Glomerular visceral epithelial cell (primary cell): ENCODE data around the gene UTP25.
"Not testable (repeated sequence)": the region's sequence is repeated elsewhere in the genome, so short reads cannot be mapped to it uniquely, and the experiment has no call there.

Source experiments
- DNase-seq: peaks from one replicate; pipeline ENCODE4 v3.0.0-alpha.2; 2016; ENCODE audit errors: extremely low spot score

Gene UTP25

GRCh38 chr1:209871430-209871829 lies 43.7 kb downstream of the UTP25 start:
- DNase-seq = no peak

GRCh38 chr1:209873067-209873799 lies 45.5 kb downstream of the UTP25 start:
- peak; percentile 70 for DNase-seq

GRCh38 chr1:209875515-209875914 lies 47.7 kb downstream of the UTP25 start:
- DNase-seq = peak; percentile 81

GRCh38 chr1:209876078-209876800 lies 48.5 kb downstream of the UTP25 start:
- DNase-seq = no peak

GRCh38 chr1:209877087-209877764 lies 49.5 kb downstream of the UTP25 start:
- DNase-seq = no peak

GRCh38 chr1:209878964-209879363 lies 51.2 kb downstream of the UTP25 start:
- DNase-seq = no peak

DNA sequence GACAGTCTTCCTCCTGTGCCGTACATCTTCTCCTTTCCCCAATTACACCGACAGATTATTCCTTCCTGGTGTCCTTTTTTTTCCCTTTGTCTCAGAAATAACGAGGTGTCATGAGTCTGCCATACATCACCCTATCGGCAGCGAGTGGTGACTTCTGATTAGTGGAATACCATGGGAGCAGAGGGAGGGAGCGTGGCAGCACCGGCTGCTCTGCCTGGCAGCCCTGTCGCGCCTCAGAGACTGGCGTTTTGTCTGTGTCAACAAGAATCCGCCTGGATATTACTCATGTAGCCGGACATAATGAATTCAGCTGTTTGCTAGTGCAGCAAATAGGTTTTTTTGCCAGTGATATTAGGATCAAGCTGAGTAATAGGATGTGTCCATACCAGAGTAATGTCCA lies 51.8 kb downstream of the UTP25 start:
- DNase-seq = peak; percentile 67

- no peak for DNase-seq
These were observed 52.3 kb downstream of the UTP25 start for GRCh38 chr1:209880031-209880430.

DNA sequence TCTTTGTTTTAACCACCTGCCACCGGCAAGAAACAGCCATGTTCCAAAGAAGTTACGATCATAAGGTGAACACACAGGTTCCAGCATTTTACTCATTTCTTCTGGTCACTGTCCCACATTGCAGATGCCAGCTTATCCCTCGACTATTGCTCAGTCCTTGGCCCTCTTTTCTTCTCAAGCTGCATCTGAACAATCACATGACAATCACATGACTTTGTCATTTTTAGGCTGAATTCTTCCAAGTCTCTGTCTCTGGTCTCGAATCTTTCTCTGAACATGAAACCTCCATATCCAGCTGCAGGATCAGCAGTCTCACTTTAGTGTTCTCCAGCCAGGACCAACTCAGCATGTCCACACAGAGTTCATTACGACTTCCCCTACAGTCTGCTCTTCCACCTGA lies 53.8 kb downstream of the UTP25 start:
- DNase-seq = no peak

GRCh38 chr1:209882286-209882685 lies 54.5 kb downstream of the UTP25 start:
- no peak for DNase-seq

- no peak for DNase-seq
These were observed 55.2 kb downstream of the UTP25 start for GRCh38 chr1:209882942-209883340.

DNA sequence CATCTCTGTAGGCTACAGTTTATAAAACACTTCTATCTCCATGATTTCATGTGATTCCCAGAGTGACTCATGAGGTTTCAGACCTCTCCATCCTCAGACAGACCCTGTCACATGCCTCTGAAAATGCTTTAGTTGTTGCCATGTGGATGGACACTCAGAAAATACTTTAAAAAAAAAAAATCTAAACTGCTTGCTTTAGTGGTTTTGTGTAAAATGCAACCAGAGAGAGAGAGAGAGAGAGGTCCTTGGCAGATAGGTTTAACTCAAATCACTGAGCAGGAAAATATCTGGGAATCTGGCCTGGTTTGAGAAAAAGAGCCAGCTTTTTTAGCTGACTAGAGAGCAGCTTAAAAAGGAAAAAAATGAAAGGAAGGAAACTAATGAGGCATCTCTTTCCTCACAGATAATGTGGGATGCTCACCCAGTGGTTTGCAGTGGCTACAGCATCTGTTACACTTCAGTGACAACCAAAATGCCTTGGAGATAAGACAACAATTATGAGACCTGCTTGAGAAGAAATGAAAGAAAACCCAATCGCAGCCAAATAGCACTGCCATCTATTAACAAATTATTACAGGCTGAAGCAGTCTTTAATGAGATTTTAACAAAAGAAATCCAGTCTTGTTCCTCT lies 55.7 kb downstream of the UTP25 start:
- peak; percentile 90 for DNase-seq

- DNase-seq = peak; percentile 74
These were observed 56.5 kb downstream of the UTP25 start for GRCh38 chr1:209884249-209884648.

DNA sequence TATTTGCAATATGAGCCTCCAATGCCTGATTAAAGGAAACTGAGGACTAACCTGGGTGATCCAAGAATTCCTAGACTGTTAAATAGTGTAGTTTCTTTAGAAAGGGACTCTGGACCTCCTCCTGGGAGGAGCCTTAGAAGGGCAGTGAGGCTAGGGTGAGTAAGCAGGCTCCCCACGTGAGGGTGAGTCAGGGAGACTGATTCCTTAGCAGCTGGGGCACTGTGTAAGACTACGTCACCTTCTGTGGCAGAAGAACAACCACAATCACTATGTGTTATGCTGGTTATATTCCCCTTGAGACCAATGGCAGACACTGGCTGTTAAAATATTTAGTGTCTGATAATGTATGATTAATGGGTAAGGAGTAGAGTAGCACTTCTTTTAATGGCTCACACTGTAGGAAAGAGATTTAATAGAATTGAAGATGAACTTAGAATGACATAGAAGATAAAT lies 56.9 kb downstream of the UTP25 start:
- DNase-seq = peak; percentile 99

- peak; percentile 35 for DNase-seq
These were observed 57.8 kb downstream of the UTP25 start for GRCh38 chr1:209885403-209886218.

GRCh38 chr1:209886219-209886536 lies 58.4 kb downstream of the UTP25 start:
- DNase-seq = no peak

DNA sequence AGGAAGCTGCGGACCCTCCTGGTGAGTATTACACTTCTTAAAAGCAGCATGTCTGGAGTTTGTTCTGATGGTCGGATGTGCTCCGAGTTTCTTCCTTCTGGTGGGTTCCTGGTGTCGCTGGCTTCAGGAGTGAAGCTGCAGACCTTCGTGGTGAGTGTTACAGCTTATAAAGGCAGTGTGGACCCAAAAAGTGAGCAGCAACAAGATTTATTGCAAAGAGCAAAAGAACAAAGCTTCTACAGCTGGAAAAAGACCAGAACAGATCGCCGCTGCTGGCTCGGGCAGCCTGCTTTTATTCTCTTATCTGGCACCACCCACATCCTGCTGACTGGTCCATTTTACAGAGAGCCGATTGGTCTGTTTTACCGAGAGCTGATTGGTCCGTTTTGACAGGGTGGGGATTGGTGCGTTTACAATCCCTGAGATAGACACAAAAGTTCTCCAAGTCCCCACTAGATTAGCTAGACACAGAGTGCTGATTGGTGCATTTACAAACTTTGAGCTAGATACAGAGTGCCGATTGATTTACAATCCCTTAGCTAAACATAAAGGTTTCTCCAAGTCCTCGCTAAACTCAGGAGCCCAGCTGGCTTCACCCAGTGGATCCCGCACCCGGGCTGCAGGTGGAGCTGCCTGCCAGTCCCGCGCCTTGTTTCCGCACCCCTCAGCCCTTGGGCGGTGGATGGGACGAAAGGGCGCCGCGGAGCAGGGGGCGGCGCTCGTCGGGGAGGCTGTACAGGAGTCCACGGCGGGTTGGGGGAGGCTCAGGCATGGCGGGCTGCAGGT lies 60.7 kb downstream of the UTP25 start:
- not testable (repeated sequence) for DNase-seq

- DNase-seq = no peak
These were observed 61.3 kb downstream of the UTP25 start for GRCh38 chr1:209889077-209889418.

- no peak for DNase-seq
These were observed 63.0 kb downstream of the UTP25 start for GRCh38 chr1:209890641-209891330.

DNA sequence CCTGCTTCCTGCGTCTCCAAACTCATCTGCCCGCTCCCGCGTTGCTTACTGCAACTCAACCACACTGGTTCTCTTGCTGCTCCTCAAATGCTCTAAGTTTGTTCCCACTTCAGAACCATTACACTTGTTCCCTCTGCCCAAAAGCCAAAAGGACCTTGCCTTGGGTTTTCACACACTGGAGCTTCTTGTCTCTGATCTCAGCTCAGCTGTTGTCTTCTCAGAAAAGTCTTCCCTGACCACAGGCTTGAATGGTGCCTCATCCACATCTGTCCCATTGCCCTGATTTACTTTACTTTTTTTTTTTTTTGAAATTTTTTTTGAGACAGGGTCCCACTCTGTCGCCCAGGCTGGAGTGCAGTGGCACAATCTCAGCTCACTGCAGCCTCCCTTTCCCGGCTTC lies 66.0 kb downstream of the UTP25 start:
- DNase-seq = no peak
